GM23338 (cell line): ENCODE measurements around the gene CNNM4. TPM values are rescaled to one million over a fixed set of nuclear protein-coding genes. Genes with fewer than 3 reads are reported as not detected.

Source experiments
- ATAC-seq: fragments of 200-7000 bp; cut with Tn5 transposase; 3 replicates; pipeline ENCODE4 v1.9.1; 2020
- DNase-seq: peaks from one replicate; pipeline ENCODE4 v3.0.0-alpha.2; 2015; ENCODE audit warnings: low spot score
- H2AFZ ChIP-seq: fragments of 200-600 bp; sonication (generic); 2 replicates; pipeline ENCODE4 v1.8.0; 2016; ENCODE audit warnings: antibody characterized with exemption, mild to moderate bottlenecking, moderate library complexity
- H3F3A ChIP-seq: fragments of 200-600 bp; sonication (generic); replicated peaks from 2 replicates; pipeline ENCODE4 v1.8.0; 2017; ENCODE audit warnings: antibody characterized with exemption, mixed run types, low read depth
- H3K27ac ChIP-seq: fragments of 200-600 bp; sonication (generic); 2 replicates; pipeline ENCODE4 v1.6.1; 2016; ENCODE audit warnings: low read depth
- H3K27me3 ChIP-seq: fragments of 200-600 bp; sonication (generic); 2 replicates; pipeline ENCODE4 v1.8.0; 2016; ENCODE audit warnings: mild to moderate bottlenecking, mixed run types, moderate library complexity; ENCODE audit not compliant: insufficient read depth
- H3K36me3 ChIP-seq: fragments of 200-600 bp; sonication (generic); 2 replicates; pipeline ENCODE4 v1.8.0; 2016; ENCODE audit warnings: mild to moderate bottlenecking; ENCODE audit not compliant: insufficient read depth
- H3K4me1 ChIP-seq: fragments of 200-600 bp; sonication (generic); 2 replicates; pipeline ENCODE4 v1.8.0; 2016; ENCODE audit warnings: mild to moderate bottlenecking, moderate library complexity; ENCODE audit not compliant: insufficient read depth
- H3K4me2 ChIP-seq: fragments of 200-600 bp; sonication (generic); 2 replicates; pipeline ENCODE4 v1.7.1; 2017; ENCODE audit warnings: mixed run types
- H3K4me3 ChIP-seq: fragments of 200-600 bp; sonication (generic); 2 replicates; pipeline ENCODE4 v1.6.1; 2016; ENCODE audit warnings: mixed run types
- H3K79me2 ChIP-seq: fragments of 200-600 bp; sonication (generic); replicated peaks from 2 replicates; pipeline ENCODE4 v1.8.0; 2017; ENCODE audit warnings: mild to moderate bottlenecking; ENCODE audit not compliant: insufficient read depth
- H3K9me2 ChIP-seq: fragments of 200-600 bp; sonication (generic); 2 replicates; pipeline ENCODE4 v1.8.0; 2017; ENCODE audit not compliant: insufficient read depth
- H4K20me1 ChIP-seq: fragments of 200-600 bp; sonication (generic); replicated peaks from 2 replicates; pipeline ENCODE4 v1.8.0; 2017; ENCODE audit warnings: mild to moderate bottlenecking; ENCODE audit not compliant: insufficient read depth
- H3K27ac Mint-ChIP-seq: 2 replicates; pipeline ENCODE4 v1.8.0; 2020; ENCODE audit warnings: inconsistent platforms, mild to moderate bottlenecking, moderate library complexity, mixed read lengths
- H3K27me3 Mint-ChIP-seq: 3 replicates; pipeline ENCODE4 v1.8.0; 2022; ENCODE audit warnings: low read depth, mild to moderate bottlenecking, moderate library complexity, mixed read lengths, inconsistent platforms; ENCODE audit not compliant: insufficient read depth, poor library complexity
- H3K36me3 Mint-ChIP-seq: 3 replicates; pipeline ENCODE4 v1.8.0; 2021; ENCODE audit warnings: low read depth, mild to moderate bottlenecking, inconsistent platforms, moderate library complexity, mixed read lengths
- H3K4me1 Mint-ChIP-seq: 3 replicates; pipeline ENCODE4 v1.8.0; 2020; ENCODE audit warnings: mild to moderate bottlenecking, inconsistent platforms, mixed read lengths
- H3K4me3 Mint-ChIP-seq: 3 replicates; pipeline ENCODE4 v1.8.0; 2021; ENCODE audit warnings: moderate library complexity, mild to moderate bottlenecking, inconsistent platforms, mixed read lengths
- H3K9me3 Mint-ChIP-seq: 3 replicates; pipeline ENCODE4 v1.8.0; 2020; ENCODE audit warnings: moderate library complexity, mild to moderate bottlenecking, inconsistent platforms, mixed read lengths
- CREB1 ChIP-seq: fragments of 250-450 bp; sonication (Bioruptor Pico); IDR thresholded peaks from 2 replicates; pipeline ENCODE4 v1.5.0; 2020; ENCODE audit warnings: low read depth, mild to moderate bottlenecking, moderate library complexity
- EZH2 ChIP-seq: fragments of 200-600 bp; sonication (generic); IDR thresholded peaks from one replicate; pipeline ENCODE4 v1.8.0; 2017; ENCODE audit warnings: antibody characterized with exemption, mild to moderate bottlenecking, low read depth; ENCODE audit not compliant: unreplicated experiment
- EZH2phosphoT487 ChIP-seq: fragments of 200-600 bp; sonication (generic); IDR thresholded peaks from one replicate; pipeline ENCODE4 v1.8.1; 2018; ENCODE audit warnings: antibody characterized with exemption; ENCODE audit not compliant: unreplicated experiment
- POLR2AphosphoS5 ChIP-seq: IDR thresholded peaks from 2 replicates; pipeline ENCODE4 v1.6.1; 2016; ENCODE audit warnings: antibody characterized with exemption, low read depth
- REST ChIP-seq: IDR thresholded peaks from one replicate; pipeline ENCODE4 v1.6.1; 2018; ENCODE audit warnings: antibody characterized with exemption; ENCODE audit not compliant: unreplicated experiment
- ZNF114 ChIP-seq: fragments of 250-450 bp; sonication (Bioruptor Pico); IDR thresholded peaks from 2 replicates; pipeline ENCODE4 v1.5.0; 2020; ENCODE audit warnings: mild to moderate bottlenecking, moderate library complexity
- ZNF331 ChIP-seq: fragments of 250-450 bp; sonication (Bioruptor Pico); IDR thresholded peaks from 2 replicates; pipeline ENCODE4 v1.5.0; 2020; ENCODE audit warnings: low read depth, mild to moderate bottlenecking, moderate library complexity
- ZNF462 ChIP-seq: fragments of 250-450 bp; sonication (Bioruptor Pico); IDR thresholded peaks from 2 replicates; pipeline ENCODE4 v1.5.0; 2020; ENCODE audit warnings: mild to moderate bottlenecking, moderate library complexity
- polyA plus RNA-seq: library from polyadenylated mRNA; unstranded; fragments of >200 nt; fragmentation: Nextera tagmentation; extraction: Ambion mirVana; gene quantifications from 2 replicates; pipeline ENCODE4 v1.2.1, GENCODE V29; 2016
- total RNA-seq: library from RNA; depleted of rRNA; stranded (reverse); fragments of >200 nt; shearing (Covaris generic); gene quantifications from 2 replicates; pipeline ENCODE4 v1.2.3, GENCODE V29; 2014
- TF ChIP-seq, protein P1 (sequence below), 2 experiments: fragments of 200-600 bp in 1 of 2; sonication (generic) in 1 of 2; conservative IDR thresholded peaks; 2 replicates each; pipeline versions ENCODE4 v1.5.1 to v1.6.1; 2016 to 2017; ENCODE audit warnings: antibody characterized with exemption in 2 of 2, low read depth in 2 of 2, mild to moderate bottlenecking in 2 of 2, moderate library complexity in 1 of 2

CNNM4 gene
- total and polyA plus RNA-seq, 2 experiments from 2014 or later, result 2.9 to 12.9 TPM

GRCh38 chr2:96729748-96730147 lies 31.0 kb upstream of the CNNM4 start:
- TF ChIP-seq ZNF114 (CRISPR knock-in tag), result no peak
- Mint-ChIP-seq H3K4me3 (no peak overlapping the region), H3K4me1 (no peaks in the 10 kb centered on the region), H3K27me3 (peaks cover 2% of the 10 kb centered on the region), H3K9me3 (no peaks in the 10 kb centered on the region; the same call in 2 of the 3 replicates), H3K36me3 (peaks cover 63% of the 10 kb centered on the region), H3K27ac (no peak overlapping the region)
- Histone ChIP-seq H3K4me1 (no peaks in the 10 kb centered on the region), H3K9me2 (no peaks in the 10 kb centered on the region), H3K27ac (no peak overlapping the region), H3K4me2 (no peak overlapping the region), H4K20me1 (peaks cover 18% of the 10 kb centered on the region), H2AFZ (no peak overlapping the region), H3K4me3 (no peak overlapping the region), H3F3A (no peaks in the 10 kb centered on the region), H3K79me2 (0 out of 2 replicates have a peak, but pooled peaks cover under 1% of the 10 kb centered on the region), H3K36me3 (peaks cover 50% of the 10 kb centered on the region), H3K27me3 (no peaks in the 10 kb centered on the region)
- no peak for ATAC-seq
- DNase-seq, result no peak

- Histone ChIP-seq H3K27ac (no peak overlapping the region), H3K9me2 (no peaks in the 10 kb centered on the region), H3K36me3 (peaks cover 55% of the 10 kb centered on the region), H3F3A (no peaks in the 10 kb centered on the region), H4K20me1 (peaks cover 18% of the 10 kb centered on the region), H3K4me2 (no peak overlapping the region), H3K4me3 (no peak overlapping the region), H3K79me2 (0 out of 2 replicates have a peak, but pooled peaks cover 3% of the 10 kb centered on the region), H3K27me3 (no peaks in the 10 kb centered on the region), H3K4me1 (no peaks in the 10 kb centered on the region), H2AFZ (no peak overlapping the region)
- Mint-ChIP-seq H3K9me3 (no peaks in the 10 kb centered on the region; the same call in 2 of the 3 replicates), H3K27me3 (peaks cover 2% of the 10 kb centered on the region), H3K27ac (no peak overlapping the region), H3K4me1 (no peaks in the 10 kb centered on the region), H3K36me3 (peaks cover 68% of the 10 kb centered on the region), H3K4me3 (no peak overlapping the region)
- ATAC-seq (no peak), DNase-seq (no peak)
- no peak for TF ChIP-seq POLR2AphosphoS5
- no peak for TF ChIP-seq EZH2
- TF ChIP-seq ZNF462 (CRISPR knock-in tag), result no peak
- no peak for TF ChIP-seq EZH2phosphoT487
- no peak for TF ChIP-seq ZNF114 (CRISPR knock-in tag)
- TF ChIP-seq CREB1 (CRISPR knock-in tag), result no peak
- no peak for TF ChIP-seq REST
- TF ChIP-seq, protein P1, sequence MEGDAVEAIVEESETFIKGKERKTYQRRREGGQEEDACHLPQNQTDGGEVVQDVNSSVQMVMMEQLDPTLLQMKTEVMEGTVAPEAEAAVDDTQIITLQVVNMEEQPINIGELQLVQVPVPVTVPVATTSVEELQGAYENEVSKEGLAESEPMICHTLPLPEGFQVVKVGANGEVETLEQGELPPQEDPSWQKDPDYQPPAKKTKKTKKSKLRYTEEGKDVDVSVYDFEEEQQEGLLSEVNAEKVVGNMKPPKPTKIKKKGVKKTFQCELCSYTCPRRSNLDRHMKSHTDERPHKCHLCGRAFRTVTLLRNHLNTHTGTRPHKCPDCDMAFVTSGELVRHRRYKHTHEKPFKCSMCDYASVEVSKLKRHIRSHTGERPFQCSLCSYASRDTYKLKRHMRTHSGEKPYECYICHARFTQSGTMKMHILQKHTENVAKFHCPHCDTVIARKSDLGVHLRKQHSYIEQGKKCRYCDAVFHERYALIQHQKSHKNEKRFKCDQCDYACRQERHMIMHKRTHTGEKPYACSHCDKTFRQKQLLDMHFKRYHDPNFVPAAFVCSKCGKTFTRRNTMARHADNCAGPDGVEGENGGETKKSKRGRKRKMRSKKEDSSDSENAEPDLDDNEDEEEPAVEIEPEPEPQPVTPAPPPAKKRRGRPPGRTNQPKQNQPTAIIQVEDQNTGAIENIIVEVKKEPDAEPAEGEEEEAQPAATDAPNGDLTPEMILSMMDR (conservative IDR thresholded peaks at IDR 0.05; ENCODE audit: low read depth in 2 of 2), result no peak
- TF ChIP-seq ZNF331 (CRISPR knock-in tag), result no peak
Observed at GRCh38 chr2:96730212-96730611, 30.5 kb upstream of the CNNM4 start.
